Hepatocyte (in vitro differentiated cells): ENCODE results near the gene SRSF8. TPM values are rescaled to one million over a fixed set of nuclear protein-coding genes. Genes with fewer than 3 reads are reported as not detected.

Experiments used
- DNase-seq: peaks from one replicate; pipeline ENCODE4 v3.0.0-alpha.2; 2016; ENCODE audit warnings: low spot score
- H2AFZ ChIP-seq: fragments of 200-600 bp; sonication (generic); 2 replicates; pipeline ENCODE4 v1.6.0; 2016; ENCODE audit warnings: antibody characterized with exemption, mild to moderate bottlenecking
- H3K27ac ChIP-seq: fragments of 200-600 bp; sonication (generic); 2 replicates; pipeline ENCODE4 v1.5.1; 2016; ENCODE audit warnings: mild to moderate bottlenecking
- H3K27me3 ChIP-seq: fragments of 200-600 bp; sonication (generic); 2 replicates; pipeline ENCODE4 v1.6.1; 2016
- H3K36me3 ChIP-seq: fragments of 200-600 bp; sonication (generic); replicated peaks from 2 replicates; pipeline ENCODE4 v1.5.1; 2016; ENCODE audit warnings: low read depth; ENCODE audit not compliant: insufficient read depth
- H3K4me1 ChIP-seq: fragments of 200-600 bp; sonication (generic); 2 replicates; pipeline ENCODE4 v1.5.1; 2016; ENCODE audit warnings: mild to moderate bottlenecking, moderate library complexity; ENCODE audit not compliant: insufficient read depth
- H3K4me2 ChIP-seq: fragments of 200-600 bp; sonication (generic); 2 replicates; pipeline ENCODE4 v1.6.0; 2016
- H3K4me3 ChIP-seq: fragments of 200-600 bp; sonication (generic); 2 replicates; pipeline ENCODE4 v1.5.1; 2016; ENCODE audit warnings: mild to moderate bottlenecking
- H3K79me2 ChIP-seq: fragments of 200-600 bp; sonication (generic); 2 replicates; pipeline ENCODE4 v1.6.0; 2017; ENCODE audit warnings: mild to moderate bottlenecking
- H3K9me2 ChIP-seq: fragments of 200-600 bp; sonication (generic); replicated peaks from 2 replicates; pipeline ENCODE4 v1.6.0; 2017; ENCODE audit warnings: mild to moderate bottlenecking; ENCODE audit not compliant: insufficient read depth
- H3K9me3 ChIP-seq: fragments of 200-600 bp; sonication (generic); 2 replicates; pipeline ENCODE4 v1.5.1; 2016; ENCODE audit warnings: low read depth, mild to moderate bottlenecking
- H4K20me1 ChIP-seq: fragments of 200-600 bp; sonication (generic); 2 replicates; pipeline ENCODE4 v1.6.0; 2016; ENCODE audit warnings: mild to moderate bottlenecking; ENCODE audit not compliant: insufficient read depth, poor library complexity, severe bottlenecking
- CTCF ChIP-seq: fragments of 200-600 bp; sonication (generic); IDR thresholded peaks from 2 replicates; pipeline ENCODE4 v1.5.1; 2016; ENCODE audit warnings: antibody characterized with exemption, mild to moderate bottlenecking; ENCODE audit not compliant: poor library complexity
- EZH2 ChIP-seq: fragments of 200-600 bp; sonication (generic); IDR thresholded peaks from 2 replicates; pipeline ENCODE4 v1.6.1; 2016; ENCODE audit warnings: antibody characterized with exemption, mild to moderate bottlenecking, borderline replicate concordance
- EZH2phosphoT487 ChIP-seq: fragments of 200-600 bp; sonication (generic); IDR thresholded peaks from one replicate; pipeline ENCODE4 v1.6.1; 2018; ENCODE audit warnings: antibody characterized with exemption, mild to moderate bottlenecking, low read depth, moderate library complexity; ENCODE audit not compliant: unreplicated experiment, severe bottlenecking
- WGBS: methylation state at CpG from one replicate; pipeline ENCODE4 v1.1.6; 2016; ENCODE audit warnings: low lambda C conversion rate; ENCODE audit errors: missing lambda C conversion rate; 5-methylcytosine and 5-hydroxymethylcytosine counted together
- polyA plus RNA-seq: library from polyadenylated mRNA; unstranded; fragments of >200 nt; fragmentation: Nextera tagmentation; extraction: Ambion mirVana; gene quantifications from 2 replicates; pipeline ENCODE4 v1.2.1, GENCODE V29; 2016
- total RNA-seq: library from RNA; depleted of rRNA; stranded (reverse); fragments of >200 nt; gene quantifications from 2 replicates; pipeline ENCODE4 v1.2.3, GENCODE V29; 2014

Gene SRSF8
- total and polyA plus RNA-seq, 2 experiments from 2014 or later = 48.2 to 52.0 TPM

DNA sequence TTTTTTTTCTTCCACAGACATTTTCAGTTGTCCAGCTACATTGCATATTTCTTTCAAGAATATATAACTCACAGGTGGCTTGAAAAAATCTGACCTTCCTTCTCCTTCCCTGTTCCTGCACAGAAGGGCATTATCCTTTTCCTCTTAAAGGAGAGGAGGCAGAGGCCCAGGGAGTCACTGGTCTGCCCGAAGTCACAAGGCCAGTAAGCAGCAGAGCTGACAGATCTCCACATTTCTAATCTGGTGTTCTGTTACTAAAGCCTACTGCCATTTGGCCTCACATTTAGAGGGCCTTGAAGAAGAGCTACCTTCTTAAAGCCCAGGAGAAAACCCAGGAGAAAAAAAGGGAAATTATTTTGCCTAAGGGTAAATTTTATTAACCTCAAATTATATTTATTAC, 35.2 kb downstream of the SRSF8 start:
- Histone ChIP-seq H3K27ac (no peak overlapping the region), H3K27me3 (no peaks in the 10 kb centered on the region), H3K9me2 (no peaks in the 10 kb centered on the region), H2AFZ (no peak overlapping the region), H3K4me2 (no peak overlapping the region), H3K4me3 (no peak overlapping the region), H4K20me1 (no peaks in the 10 kb centered on the region), H3K79me2 (peaks cover 12% of the 10 kb centered on the region), H3K36me3 (no peaks in the 10 kb centered on the region), H3K4me1 (no peaks in the 10 kb centered on the region), H3K9me3 (no peaks in the 10 kb centered on the region)
- DNase-seq = no peak
- 65% methylated on average over 1 of the region's 1 CpG for WGBS
- TF ChIP-seq EZH2phosphoT487 = no peak
- no peak for TF ChIP-seq EZH2
- TF ChIP-seq CTCF = no peak

- no peak overlapping the region for H3K4me3 ChIP-seq
- H3K4me1 ChIP-seq = peaks cover 3% of the 10 kb centered on the region
- H3K9me3 ChIP-seq = no peaks in the 10 kb centered on the region
- no peaks in the 10 kb centered on the region for H3K36me3 ChIP-seq
- TF ChIP-seq EZH2 (no peak), CTCF (no peak), EZH2phosphoT487 (no peak)
- WGBS = 93% methylated on average over 2 of the region's 2 CpGs
- H2AFZ ChIP-seq = no peak overlapping the region
- no peak overlapping the region for H3K4me2 ChIP-seq
- H3K9me2 ChIP-seq = no peaks in the 10 kb centered on the region
- peaks cover 9% of the 10 kb centered on the region for H3K79me2 ChIP-seq
- H4K20me1 ChIP-seq = no peaks in the 10 kb centered on the region
- no peak for DNase-seq
- H3K27me3 ChIP-seq = no peaks in the 10 kb centered on the region
- H3K27ac ChIP-seq = no peak overlapping the region
Measured at GRCh38 chr11:95102733-95103132, 36.0 kb downstream of the SRSF8 start.

DNA sequence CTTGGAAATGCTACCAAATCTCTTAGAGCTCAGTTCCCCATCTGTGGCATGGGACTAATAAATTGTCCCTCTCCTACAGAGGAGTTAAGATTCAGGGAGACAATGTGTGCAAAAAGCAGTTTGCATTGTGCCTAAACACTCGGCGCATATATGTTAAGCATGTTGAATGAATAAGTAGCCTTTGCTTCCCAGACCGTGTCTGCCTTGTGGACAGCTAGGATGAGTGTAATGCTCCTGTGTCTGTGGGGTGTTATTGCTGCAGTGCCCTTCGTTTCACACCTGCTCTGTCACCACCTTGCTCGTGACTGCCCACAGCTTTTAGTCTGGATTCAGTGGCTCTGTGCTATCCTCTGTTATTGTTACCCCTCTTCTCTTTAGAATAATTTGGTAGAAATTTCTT, 37.0 kb downstream of the SRSF8 start:
- Histone ChIP-seq H3K27me3 (no peaks in the 10 kb centered on the region), H3K79me2 (no peaks in the 10 kb centered on the region), H3K9me2 (no peaks in the 10 kb centered on the region), H3K4me3 (no peak overlapping the region), H3K27ac (no peak overlapping the region), H2AFZ (no peak overlapping the region), H4K20me1 (no peaks in the 10 kb centered on the region), H3K4me2 (no peak overlapping the region), H3K36me3 (no peaks in the 10 kb centered on the region), H3K9me3 (no peaks in the 10 kb centered on the region), H3K4me1 (peaks cover 11% of the 10 kb centered on the region)
- no peak for TF ChIP-seq CTCF
- no peak for TF ChIP-seq EZH2phosphoT487
- TF ChIP-seq EZH2 = no peak
- 91% methylated on average over 5 of the region's 5 CpGs for WGBS
- no peak for DNase-seq
